Measurements from ENCODE around the gene ADGRV1.

The ADGRV1 gene

GRCh38 chr5:91121347-91121993, 562.9 kb downstream of the ADGRV1 start:
- DNase-seq = no peak

DNA sequence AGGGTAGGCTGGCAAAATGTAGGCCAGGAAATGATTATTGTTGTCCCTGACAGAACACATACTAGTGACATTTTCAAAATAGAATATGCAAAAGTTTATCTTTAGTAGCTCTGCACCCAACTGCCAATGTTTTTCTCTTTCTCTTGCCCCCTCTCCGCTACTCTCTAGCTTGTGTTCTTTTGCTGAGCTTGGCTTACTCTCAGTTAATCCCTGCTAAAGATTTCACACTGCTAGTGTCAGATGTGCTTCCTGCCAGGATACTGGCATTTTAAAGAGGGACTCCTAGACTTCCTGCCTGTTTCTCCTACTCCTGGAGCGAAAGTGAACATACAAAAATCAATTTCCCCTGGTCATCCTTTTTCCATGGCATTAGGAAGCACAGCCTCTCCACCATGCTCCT, 564.1 kb downstream of the ADGRV1 start:
- no peak for DNase-seq

DNA sequence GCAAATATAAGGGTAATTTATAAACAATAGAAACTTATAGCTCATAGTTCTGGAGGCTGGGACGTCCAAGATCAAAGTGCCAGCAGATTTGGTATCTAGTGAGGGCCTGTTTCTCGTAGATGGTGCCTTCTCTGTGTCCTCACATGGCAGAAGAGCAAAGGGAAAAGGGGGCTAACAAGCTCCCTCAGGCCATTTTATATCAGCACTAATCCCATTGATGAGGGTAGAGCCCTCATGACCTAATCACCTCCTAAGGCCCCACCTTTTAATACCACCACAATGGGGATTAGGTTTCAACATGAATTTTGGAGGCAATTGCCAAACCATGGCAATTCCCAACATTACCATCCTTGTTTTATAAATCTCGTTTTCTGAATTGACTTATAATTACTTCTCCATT, 564.7 kb downstream of the ADGRV1 start:
- no peak for DNase-seq

DNA sequence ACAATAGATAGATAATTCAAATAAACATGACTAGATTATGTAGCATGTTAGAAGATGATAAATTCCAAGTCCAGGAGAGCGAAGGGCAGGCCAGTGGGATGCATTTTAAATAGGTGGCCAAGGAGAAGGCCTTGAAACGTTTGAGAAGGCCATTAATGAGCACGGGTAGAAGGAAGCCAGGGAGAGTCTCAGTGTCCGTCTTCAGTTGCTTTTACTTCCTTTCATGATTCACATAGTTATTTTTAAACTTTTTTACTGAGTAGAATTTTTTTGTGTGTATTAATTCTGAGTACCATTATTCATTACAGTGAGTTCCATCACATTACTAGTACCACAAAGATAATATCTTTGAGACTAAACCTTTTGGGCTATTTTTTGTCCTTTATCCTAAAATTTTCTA, 565.3 kb downstream of the ADGRV1 start:
- DNase-seq = no peak

- no peak for DNase-seq
These were observed 567.3 kb downstream of the ADGRV1 start for GRCh38 chr5:91125916-91126315.

DNA sequence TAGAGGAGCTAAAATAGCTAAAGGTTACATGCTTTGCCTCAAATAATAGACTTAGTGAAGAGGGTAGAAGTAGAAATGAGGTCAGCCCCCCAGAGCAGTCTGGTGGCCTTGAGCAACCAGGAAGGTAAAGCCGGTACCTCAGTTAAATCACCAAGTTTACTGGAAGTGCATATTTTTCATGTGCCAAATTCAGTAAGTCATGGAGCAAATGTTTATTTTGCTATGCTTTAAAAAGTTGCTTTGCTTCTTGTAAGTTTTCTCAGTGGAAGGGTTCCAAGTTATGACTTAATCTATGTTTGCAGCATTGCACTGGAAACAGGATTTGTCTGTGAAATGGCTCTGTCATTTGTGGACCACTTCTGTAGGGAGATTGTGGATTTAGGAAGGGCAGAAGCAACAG, 567.9 kb downstream of the ADGRV1 start:
- no peak for DNase-seq

DNA sequence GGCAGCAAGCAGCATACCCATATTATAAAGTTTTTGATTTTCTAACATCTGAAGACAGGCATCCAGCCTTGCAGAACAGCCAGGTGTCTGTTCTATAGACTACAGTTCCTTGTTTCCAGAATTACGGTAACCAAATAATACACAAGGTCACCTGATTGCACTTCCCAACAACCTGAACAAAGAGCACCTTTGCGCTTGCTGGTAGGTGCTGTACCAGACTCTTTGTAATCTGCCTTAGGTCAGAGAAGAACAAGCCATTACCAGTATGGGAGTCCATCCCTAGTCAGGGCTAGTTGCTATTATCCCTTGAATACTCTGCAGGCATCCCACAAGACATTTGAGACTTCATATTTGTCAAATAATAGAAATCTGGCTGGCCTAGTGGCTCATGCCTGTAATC, 568.3 kb downstream of the ADGRV1 start:
- no peak for DNase-seq

DNA sequence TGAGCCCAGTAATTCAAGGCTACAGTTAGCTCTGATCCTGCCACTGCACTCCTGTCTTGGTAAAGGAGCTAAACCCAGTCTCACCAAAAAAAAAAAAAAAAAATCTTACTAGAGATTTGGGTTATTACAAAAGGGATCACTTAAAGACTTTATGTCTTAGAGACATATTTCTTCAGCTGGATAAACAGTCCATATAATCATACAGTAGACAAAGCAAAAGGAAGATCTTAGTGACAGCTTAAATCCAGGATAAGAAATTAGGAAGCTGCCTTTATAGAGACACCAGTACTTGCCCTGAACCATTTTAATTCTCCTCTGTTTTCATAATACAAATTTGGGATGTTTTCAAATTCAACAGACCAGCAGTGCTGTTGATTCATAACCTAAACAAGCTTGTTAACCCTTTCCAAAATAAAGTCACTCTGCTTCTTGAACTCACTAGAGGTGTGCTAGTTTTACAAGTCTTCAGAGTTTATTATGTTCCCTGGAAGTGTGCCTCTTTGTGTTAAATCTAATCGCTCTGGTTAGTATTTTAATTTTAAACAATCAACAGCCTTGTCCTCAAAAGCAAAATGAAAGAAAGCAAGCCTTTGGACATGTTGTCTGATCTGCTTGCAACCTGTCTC, 569.0 kb downstream of the ADGRV1 start:
- DNase-seq = no peak

- no peak for DNase-seq
These were observed 570.0 kb downstream of the ADGRV1 start for GRCh38 chr5:91128604-91129003.

- DNase-seq = no peak
These were observed 571.2 kb downstream of the ADGRV1 start for GRCh38 chr5:91129748-91130147.

DNA sequence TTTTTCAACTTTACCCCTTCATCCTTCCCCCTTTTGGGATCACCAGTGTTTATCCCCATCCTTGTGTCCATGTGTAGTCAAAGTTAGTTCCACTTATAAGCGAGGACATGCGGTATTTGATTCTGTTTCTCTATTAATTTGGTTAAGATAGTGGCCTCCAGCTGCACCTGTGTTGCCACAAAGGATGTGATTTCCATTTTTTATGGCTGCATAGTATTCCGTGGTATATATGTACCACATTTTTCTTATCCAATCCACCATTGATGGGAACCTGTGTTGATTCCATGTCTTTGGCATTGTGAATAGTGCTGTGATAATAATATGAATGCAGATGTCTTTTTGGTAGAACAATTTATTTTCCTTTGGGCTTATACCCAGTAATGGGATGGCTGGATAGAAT, 572.2 kb downstream of the ADGRV1 start:
- DNase-seq = no peak

DNA sequence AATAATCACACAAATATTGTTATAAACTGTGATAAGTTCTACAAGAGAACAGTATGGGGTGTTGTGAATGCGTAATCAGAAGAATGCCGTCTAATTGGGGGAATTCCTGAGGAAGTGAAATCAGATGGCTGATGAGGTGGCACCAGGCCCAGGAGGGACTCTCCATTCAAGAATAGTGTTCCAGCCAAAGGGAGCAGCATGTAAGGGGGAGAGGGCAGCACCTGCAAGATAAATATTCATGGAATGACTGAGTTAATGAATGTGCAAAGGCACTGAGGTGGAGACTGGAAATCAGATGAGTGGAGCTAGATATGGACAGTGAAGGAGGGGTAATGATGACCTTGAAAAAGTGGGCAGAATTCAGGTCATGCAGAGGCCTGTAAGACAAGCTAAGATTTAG, 574.0 kb downstream of the ADGRV1 start:
- no peak for DNase-seq

DNA sequence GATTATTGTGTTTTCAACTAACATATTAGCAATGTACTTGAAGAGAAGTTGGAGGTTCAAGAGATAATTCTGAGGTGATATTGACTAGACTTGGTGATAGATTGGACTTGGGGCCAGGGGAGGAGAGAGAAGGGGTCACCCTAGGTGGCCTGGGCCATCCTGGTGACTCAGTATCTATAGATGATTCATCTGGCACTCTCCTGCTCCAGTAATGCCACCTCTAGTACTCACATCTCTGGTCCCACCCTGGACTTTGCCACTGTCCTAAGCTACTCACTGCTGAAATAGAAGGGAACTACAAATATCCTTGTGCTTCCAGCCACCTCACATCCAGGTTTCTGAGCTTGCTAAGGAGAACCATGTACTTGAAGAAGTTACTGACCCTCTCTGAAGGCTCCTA, 574.6 kb downstream of the ADGRV1 start:
- DNase-seq = no peak

DNA sequence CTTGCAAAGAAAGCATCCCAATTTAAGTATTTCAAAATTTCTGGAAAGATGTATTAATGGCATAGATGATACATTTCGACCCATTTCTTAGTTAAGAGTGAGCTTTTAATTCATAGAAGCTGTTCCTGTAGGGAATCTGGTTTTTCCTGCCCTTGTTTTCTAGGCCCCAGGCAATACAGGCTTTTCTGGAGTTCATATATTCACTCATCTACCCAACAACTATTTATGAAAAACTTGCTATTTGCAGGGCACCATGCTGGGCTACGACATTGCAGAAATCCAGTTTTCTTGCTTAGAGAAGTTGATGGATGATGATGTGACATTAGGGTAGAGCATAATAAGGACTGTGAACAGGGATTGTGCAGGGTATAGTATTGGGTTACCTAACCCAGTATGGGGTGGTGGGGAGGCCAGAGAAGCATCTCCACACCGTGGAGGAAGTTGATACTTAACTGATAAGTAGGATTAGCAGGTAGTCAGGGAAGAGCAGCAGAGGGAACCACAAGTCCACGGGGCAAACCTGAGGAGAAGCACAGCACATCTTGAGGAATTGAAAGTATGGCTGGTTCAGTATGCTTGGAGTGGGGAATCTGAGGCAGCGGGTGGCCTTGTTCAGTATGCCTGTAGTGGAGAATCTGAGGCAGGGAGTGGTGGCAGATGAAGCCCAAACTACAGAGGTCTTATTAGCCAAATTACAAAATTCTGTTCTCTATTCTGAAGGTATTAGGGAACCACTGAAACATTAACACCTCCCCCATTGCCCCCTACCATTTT, 577.1 kb downstream of the ADGRV1 start:
- no peak for DNase-seq

GRCh38 chr5:91136271-91136670, 577.7 kb downstream of the ADGRV1 start:
- DNase-seq = no peak

GRCh38 chr5:91137647-91138046, 579.0 kb downstream of the ADGRV1 start:
- peak; percentile 7 for DNase-seq

DNA sequence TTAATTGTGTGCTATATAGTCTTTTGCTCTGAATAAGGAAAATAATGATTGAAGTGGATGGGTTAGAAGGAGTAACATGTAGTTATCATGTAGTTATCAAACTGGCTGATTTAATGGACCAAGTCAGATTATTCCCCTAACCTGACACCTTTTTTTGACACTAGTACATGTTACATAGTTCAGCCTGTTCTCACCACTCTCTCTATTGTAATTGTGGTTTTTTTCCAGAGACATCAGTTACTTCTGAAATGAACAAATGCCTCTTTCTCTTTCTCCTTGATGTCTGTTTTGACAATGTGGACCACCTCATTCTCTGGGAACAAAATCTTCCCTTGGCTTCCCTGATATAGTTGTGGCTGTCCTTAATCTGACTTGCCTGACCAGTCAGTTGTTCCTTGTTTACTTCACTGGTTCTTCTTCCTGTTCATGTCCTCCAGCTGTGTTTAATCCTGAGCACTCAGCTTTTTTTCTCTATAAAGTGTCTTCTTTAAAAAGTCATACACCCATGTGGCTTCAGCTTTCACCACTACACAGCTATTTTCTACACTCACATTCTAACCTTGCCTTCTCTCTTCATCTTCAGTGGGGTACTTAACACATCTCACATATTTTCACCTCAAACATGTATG, 581.1 kb downstream of the ADGRV1 start:
- no peak for DNase-seq

GRCh38 chr5:91140657-91141056, 582.1 kb downstream of the ADGRV1 start:
- DNase-seq = no peak

GRCh38 chr5:91141642-91142041, 583.0 kb downstream of the ADGRV1 start:
- no peak for DNase-seq

- DNase-seq = no peak
These were observed 583.8 kb downstream of the ADGRV1 start for GRCh38 chr5:91142386-91142785.

GRCh38 chr5:91142819-91143218, 584.2 kb downstream of the ADGRV1 start:
- no peak for DNase-seq

- no peak for DNase-seq
These were observed 585.2 kb downstream of the ADGRV1 start for GRCh38 chr5:91143840-91144239.

DNA sequence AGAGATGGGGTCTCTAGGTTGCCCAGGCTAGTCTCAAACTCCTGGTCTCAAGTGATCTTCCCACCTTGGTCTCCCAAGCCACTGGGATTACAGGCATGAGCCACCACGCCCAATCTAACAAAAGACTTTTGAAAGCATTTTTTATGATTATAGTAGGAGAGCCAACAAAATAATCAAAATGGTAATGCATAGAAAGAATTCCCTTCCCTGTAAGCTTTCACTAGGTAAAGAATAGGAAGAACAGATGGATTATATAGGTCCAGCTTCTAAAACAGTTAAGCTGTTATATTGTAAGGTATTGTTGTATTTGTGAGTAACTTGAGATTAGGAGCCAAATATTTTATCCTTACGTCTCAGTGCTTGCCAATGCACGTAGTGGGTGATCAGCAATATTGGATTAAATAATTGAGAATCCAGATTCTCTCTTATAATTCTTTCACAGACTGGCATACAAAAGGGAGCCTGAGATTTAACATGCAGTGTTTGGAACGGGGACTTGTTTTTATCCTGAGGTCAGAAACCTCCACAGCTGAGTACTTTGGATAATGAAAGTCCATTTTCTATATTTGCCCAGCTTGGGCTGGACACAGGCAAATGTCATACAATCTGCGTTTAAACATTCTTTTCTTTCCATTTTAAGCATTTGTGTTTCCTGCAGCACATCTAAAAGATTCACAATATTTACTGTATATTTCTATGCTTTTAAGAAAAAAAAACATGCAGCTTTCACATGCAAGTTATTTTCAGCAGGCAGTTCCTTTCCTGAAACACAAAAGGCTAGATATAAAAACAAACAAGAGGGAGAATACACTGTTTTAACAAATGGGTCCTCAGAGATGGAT, 586.1 kb downstream of the ADGRV1 start:
- no peak for DNase-seq
